Activated T-cell treated with anti-CD3 and anti-CD28 coated beads, Interleukin-2, amount 50 U/mL, for 72 hours (primary cell): ENCODE results near the gene ITGB1. TPM values are rescaled to one million over a fixed set of nuclear protein-coding genes. Genes with fewer than 3 reads are reported as not detected.

Experiments
- ATAC-seq, 2 donors: fragments of 150-1000 bp; cut with Tn5 transposase; replicated peaks in 1 of 2; 2 replicates each; pipeline ENCODE4 v1.10.0; 2021; ENCODE audit warnings: moderate library complexity in 2 of 2, mild to moderate bottlenecking in 1 of 2
- DNase-seq, 2 donors: peaks; one replicate each; pipeline ENCODE4 v3.0.0; 2021 to 2022; ENCODE audit warnings: mixed read lengths in 1 of 2
- H3K27ac Mint-ChIP-seq: one replicate; pipeline ENCODE4 v1.8.0; 2022; ENCODE audit warnings: mild to moderate bottlenecking, moderate library complexity, mixed read lengths
- H3K27me3 Mint-ChIP-seq: one replicate; pipeline ENCODE4 v1.8.0; 2022; ENCODE audit warnings: low read depth, mixed read lengths
- H3K36me3 Mint-ChIP-seq, 2 donors: one replicate each; pipeline ENCODE4 v1.8.0; 2022; ENCODE audit warnings: mixed read lengths in 2 of 2, mild to moderate bottlenecking in 1 of 2; ENCODE audit not compliant: insufficient read depth in 2 of 2
- H3K4me1 Mint-ChIP-seq: one replicate; pipeline ENCODE4 v1.8.0; 2022; ENCODE audit warnings: low read depth, mixed read lengths
- H3K4me3 Mint-ChIP-seq, 2 donors: one replicate each; pipeline ENCODE4 v1.8.0; 2022; ENCODE audit warnings: mild to moderate bottlenecking in 2 of 2, mixed read lengths in 2 of 2, moderate library complexity in 2 of 2
- H3K9me3 Mint-ChIP-seq, 2 donors: one replicate each; pipeline ENCODE4 v1.8.0; 2022; ENCODE audit warnings: mixed read lengths in 2 of 2
- total RNA-seq, 2 donors: library from RNA; stranded (reverse); gene quantifications; one replicate each; pipeline ENCODE4 v1.2.3, GENCODE V29; 2022

ITGB1 gene
- total RNA-seq, 2 donors from 2014 or later: 52.3 to 91.2 TPM

- no peak for DNase-seq
- Mint-ChIP-seq H3K27ac (peak overlapping the region; percentile 93), H3K27me3 (no peaks in the 10 kb centered on the region), H3K4me3 (peak overlapping the region in 1 of 2 donors; percentile 74), H3K4me1 (peaks cover 51% of the 10 kb centered on the region), H3K9me3 (no peaks in the 10 kb centered on the region), H3K36me3 (no peaks in the 10 kb centered on the region)
- ATAC-seq: no peak
Observed at GRCh38 chr10:32947586-32947985, 10.4 kb downstream of the ITGB1 start.

GRCh38 chr10:32946108-32946507, 11.9 kb downstream of the ITGB1 start:
- no peaks in the 10 kb centered on the region for H3K27me3 Mint-ChIP-seq
- peaks cover 42% of the 10 kb centered on the region for H3K4me1 Mint-ChIP-seq
- H3K27ac Mint-ChIP-seq: peak overlapping the region; percentile 58
- no peak for ATAC-seq
- no peak for DNase-seq
- H3K36me3 Mint-ChIP-seq: no peaks in the 10 kb centered on the region
- no peak overlapping the region for H3K4me3 Mint-ChIP-seq
- H3K9me3 Mint-ChIP-seq: no peaks in the 10 kb centered on the region

- H3K27me3 Mint-ChIP-seq: no peaks in the 10 kb centered on the region
- peaks cover 32% of the 10 kb centered on the region for H3K4me1 Mint-ChIP-seq
- no peaks in the 10 kb centered on the region for H3K36me3 Mint-ChIP-seq
- DNase-seq (no peak), ATAC-seq (no peak)
- H3K27ac Mint-ChIP-seq: peak overlapping the region; percentile 54
- no peaks in the 10 kb centered on the region for H3K9me3 Mint-ChIP-seq
- no peak overlapping the region for H3K4me3 Mint-ChIP-seq
Observed at GRCh38 chr10:32943854-32944661, 14.0 kb downstream of the ITGB1 start.

GRCh38 chr10:32943395-32943794, 14.6 kb downstream of the ITGB1 start:
- Mint-ChIP-seq H3K27ac (peak overlapping the region; percentile 54), H3K36me3 (no peaks in the 10 kb centered on the region), H3K27me3 (no peaks in the 10 kb centered on the region), H3K4me3 (no peak overlapping the region), H3K9me3 (no peaks in the 10 kb centered on the region), H3K4me1 (peaks cover 32% of the 10 kb centered on the region)
- DNase-seq: no peak
- ATAC-seq: no peak

- DNase-seq (no peak), ATAC-seq (no peak)
- H3K36me3 Mint-ChIP-seq: no peaks in the 10 kb centered on the region
- no peaks in the 10 kb centered on the region for H3K9me3 Mint-ChIP-seq
- peaks cover 26% of the 10 kb centered on the region for H3K4me1 Mint-ChIP-seq
- peak overlapping the region; percentile 1 for H3K27ac Mint-ChIP-seq
- no peak overlapping the region for H3K4me3 Mint-ChIP-seq
- H3K27me3 Mint-ChIP-seq: no peaks in the 10 kb centered on the region
Observed at GRCh38 chr10:32942081-32942480, 15.9 kb downstream of the ITGB1 start.

GRCh38 chr10:32941357-32941756, 16.7 kb downstream of the ITGB1 start:
- Mint-ChIP-seq H3K36me3 (no peaks in the 10 kb centered on the region), H3K27me3 (no peaks in the 10 kb centered on the region), H3K4me3 (no peak overlapping the region), H3K4me1 (peaks cover 26% of the 10 kb centered on the region), H3K9me3 (no peaks in the 10 kb centered on the region), H3K27ac (no peak overlapping the region)
- DNase-seq (no peak), ATAC-seq (no peak)

- Mint-ChIP-seq H3K4me3 (no peak overlapping the region), H3K9me3 (no peaks in the 10 kb centered on the region), H3K4me1 (peaks cover 22% of the 10 kb centered on the region), H3K36me3 (no peaks in the 10 kb centered on the region), H3K27me3 (no peaks in the 10 kb centered on the region), H3K27ac (peak overlapping the region; percentile 63)
- DNase-seq: no peak
- ATAC-seq: peak in 1 of 2 donors; percentile 44
Observed at GRCh38 chr10:32940321-32941301, 17.4 kb downstream of the ITGB1 start.

- H3K4me3 Mint-ChIP-seq: no peak overlapping the region
- H3K27me3 Mint-ChIP-seq: no peaks in the 10 kb centered on the region
- peaks cover 22% of the 10 kb centered on the region for H3K4me1 Mint-ChIP-seq
- H3K9me3 Mint-ChIP-seq: no peaks in the 10 kb centered on the region
- ATAC-seq (peak in 1 of 2 donors; percentile 42), DNase-seq (no peak)
- H3K27ac Mint-ChIP-seq: peak overlapping the region; percentile 0
- no peaks in the 10 kb centered on the region for H3K36me3 Mint-ChIP-seq
Observed at GRCh38 chr10:32939296-32940111, 18.5 kb downstream of the ITGB1 start.

- Mint-ChIP-seq H3K36me3 (no peaks in the 10 kb centered on the region), H3K4me1 (peaks cover 18% of the 10 kb centered on the region), H3K27me3 (no peaks in the 10 kb centered on the region), H3K9me3 (no peaks in the 10 kb centered on the region), H3K27ac (peak overlapping the region; percentile 65), H3K4me3 (peak overlapping the region in 1 of 2 donors; percentile 56)
- no peak for ATAC-seq
- no peak for DNase-seq
Observed at GRCh38 chr10:32938554-32939061, 19.4 kb downstream of the ITGB1 start.

GRCh38 chr10:32937911-32938424, 20.1 kb downstream of the ITGB1 start:
- H3K27ac Mint-ChIP-seq: peak overlapping the region; percentile 65
- peaks cover 12% of the 10 kb centered on the region for H3K4me1 Mint-ChIP-seq
- no peaks in the 10 kb centered on the region for H3K27me3 Mint-ChIP-seq
- H3K4me3 Mint-ChIP-seq: peak overlapping the region in 1 of 2 donors; percentile 56
- no peaks in the 10 kb centered on the region for H3K9me3 Mint-ChIP-seq
- ATAC-seq (no peak), DNase-seq (no peak)
- H3K36me3 Mint-ChIP-seq: peaks cover 0 to under 1% of the 10 kb centered on the region in 2 donors

GRCh38 chr10:32932225-32932729, 25.8 kb downstream of the ITGB1 start:
- DNase-seq: no peak
- H3K36me3 Mint-ChIP-seq: peaks cover 9 to 10% of the 10 kb centered on the region in 2 donors
- H3K27me3 Mint-ChIP-seq: no peaks in the 10 kb centered on the region
- H3K4me1 Mint-ChIP-seq: peaks cover 11% of the 10 kb centered on the region
- no peaks in the 10 kb centered on the region for H3K9me3 Mint-ChIP-seq
- H3K4me3 Mint-ChIP-seq: no peak overlapping the region
- no peak overlapping the region for H3K27ac Mint-ChIP-seq
- ATAC-seq: no peak

GRCh38 chr10:32931593-32931992, 26.4 kb downstream of the ITGB1 start:
- no peak for DNase-seq
- H3K36me3 Mint-ChIP-seq: peaks cover 14 to 15% of the 10 kb centered on the region in 2 donors
- no peak overlapping the region for H3K4me3 Mint-ChIP-seq
- H3K27ac Mint-ChIP-seq: peak overlapping the region; percentile 87
- H3K27me3 Mint-ChIP-seq: no peaks in the 10 kb centered on the region
- H3K9me3 Mint-ChIP-seq: peaks cover 0 to under 1% of the 10 kb centered on the region in 2 donors
- no peak for ATAC-seq
- peaks cover 11% of the 10 kb centered on the region for H3K4me1 Mint-ChIP-seq
